IgD-negative memory B cell (primary cell): Measurements from ENCODE around the gene SLC25A3. TPM values are rescaled to one million over a fixed set of nuclear protein-coding genes. Genes with fewer than 3 reads are reported as not detected.
"Not testable (repeated sequence)": the region's sequence is repeated elsewhere in the genome, so short reads cannot be mapped to it uniquely, and the experiment has no call there.

Experiments used
- H3K27ac Mint-ChIP-seq, 3 donors: one replicate each; pipeline ENCODE4 v1.8.0; 2020 to 2022; ENCODE audit warnings: mild to moderate bottlenecking in 3 of 3, mixed read lengths in 3 of 3, moderate library complexity in 1 of 3
- H3K27me3 Mint-ChIP-seq: one replicate; pipeline ENCODE4 v1.8.0; 2021; ENCODE audit warnings: mixed read lengths
- H3K36me3 Mint-ChIP-seq: one replicate; pipeline ENCODE4 v1.8.0; 2020; ENCODE audit warnings: mild to moderate bottlenecking, mixed read lengths
- H3K4me1 Mint-ChIP-seq, 3 donors: one replicate each; pipeline ENCODE4 v1.8.0; 2020 to 2022; ENCODE audit warnings: mixed read lengths in 3 of 3, mild to moderate bottlenecking in 1 of 3
- H3K4me3 Mint-ChIP-seq, 4 donors: one replicate each; pipeline ENCODE4 v1.8.0; 2020 to 2022; ENCODE audit warnings: mild to moderate bottlenecking in 4 of 4, mixed read lengths in 4 of 4, moderate library complexity in 3 of 4
- H3K9me3 Mint-ChIP-seq, 3 donors: one replicate each; pipeline ENCODE4 v1.8.0; 2020 to 2021; ENCODE audit warnings: mixed read lengths in 3 of 3, mild to moderate bottlenecking in 1 of 3
- polyA plus RNA-seq: library from polyadenylated mRNA; unstranded; fragments of 300-500 nt; fragmentation: Illumina TruSeq; gene quantifications from one replicate; pipeline ENCODE4 v1.2.3, GENCODE V29; 2021

The SLC25A3 gene
- polyA plus RNA-seq: 232 TPM

- no peaks in the 10 kb centered on the region for H3K9me3 Mint-ChIP-seq
- no peaks in the 10 kb centered on the region for H3K27me3 Mint-ChIP-seq
Observed at GRCh38 chr12:98593351-98594049, at the start of gene SLC25A3. TSS of gene SLC25A3 (plus strand) at chr12:98593686. CDS start at chr12:98593979, 293 bp downstream.

DNA sequence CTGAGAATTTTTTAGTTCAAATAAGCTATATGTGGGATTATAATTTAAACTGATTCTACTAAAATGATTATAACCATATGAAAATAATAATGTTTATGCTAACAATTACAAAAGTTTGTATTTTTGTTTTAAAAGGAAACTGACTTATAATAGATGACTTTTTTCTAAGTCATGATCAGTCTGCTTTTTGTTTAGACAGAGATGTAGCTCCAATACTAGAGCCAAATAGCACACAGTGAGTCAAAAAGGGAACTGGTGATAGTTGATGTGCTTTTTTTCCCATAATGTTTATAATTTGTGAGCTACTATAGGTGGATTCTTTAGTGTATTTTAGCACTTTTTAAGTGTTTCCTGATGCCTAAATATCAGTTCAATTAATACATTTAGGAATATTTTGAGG, 49.8 kb upstream of the SLC25A3 start:
- Mint-ChIP-seq H3K27me3 (no peaks in the 10 kb centered on the region), H3K4me3 (no peak overlapping the region), H3K9me3 (no peaks in the 10 kb centered on the region), H3K4me1 (no peaks in the 10 kb centered on the region), H3K27ac (no peak overlapping the region), H3K36me3 (peaks cover 7% of the 10 kb centered on the region)

More at GRCh38 chr12:98593351-98594049, at the start of gene SLC25A3:
- H3K4me3 Mint-ChIP-seq: peak within 1 kb of the TSS; percentile 90 to 99 (median 99)
- H3K4me1 Mint-ChIP-seq: peaks cover 22 to 28% (median 24%) of the 10 kb centered on the region in 3 donors
- H3K36me3 Mint-ChIP-seq: no peaks in the 10 kb centered on the region
- peak within 1 kb of the TSS; percentile 83 to 100 (median 100) for H3K27ac Mint-ChIP-seq

GRCh38 chr12:98544751-98545150, 48.7 kb upstream of the SLC25A3 start:
- no peak overlapping the region for H3K27ac Mint-ChIP-seq
- no peaks in the 10 kb centered on the region for H3K27me3 Mint-ChIP-seq
- no peaks in the 10 kb centered on the region for H3K9me3 Mint-ChIP-seq
- no peaks in the 10 kb centered on the region for H3K4me1 Mint-ChIP-seq
- no peak overlapping the region for H3K4me3 Mint-ChIP-seq
- H3K36me3 Mint-ChIP-seq: peaks cover 7% of the 10 kb centered on the region

DNA sequence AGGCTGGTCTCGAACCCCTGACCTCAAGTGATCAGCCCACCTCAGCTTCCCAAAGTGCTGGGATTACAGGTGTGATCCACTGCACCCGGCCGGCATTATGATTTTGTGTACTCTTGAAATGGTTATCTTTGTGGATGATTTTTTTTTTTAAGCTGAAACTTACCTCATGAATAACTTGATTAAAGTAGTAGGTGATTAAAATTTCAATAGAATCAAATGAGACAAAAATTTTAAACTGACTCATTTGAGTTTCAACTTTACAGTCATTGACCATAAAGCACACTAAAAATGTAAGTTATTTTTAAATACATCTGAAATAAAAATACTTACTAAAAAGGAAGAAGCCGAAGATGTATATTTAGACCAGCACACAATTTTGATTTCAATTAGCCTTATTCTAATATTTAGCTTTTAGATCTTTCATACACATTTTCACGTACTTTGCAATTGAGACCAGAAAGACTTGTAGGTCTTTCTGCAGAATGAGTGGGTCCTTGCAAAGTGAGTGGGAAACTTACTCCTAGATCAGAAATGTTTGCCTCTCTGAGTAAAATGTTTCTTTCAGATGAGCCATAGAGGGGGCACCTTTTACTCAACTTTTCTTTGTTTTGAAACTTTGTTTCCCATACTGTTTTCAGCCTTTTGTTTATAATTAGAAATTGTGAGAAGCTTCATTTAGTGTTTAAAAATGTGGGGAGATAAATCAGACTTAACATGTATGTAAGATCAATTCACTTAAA, 43.9 kb upstream of the SLC25A3 start:
- H3K4me3 Mint-ChIP-seq: no peak overlapping the region
- peak overlapping the region in 1 of 3 donors; percentile 59 for H3K27ac Mint-ChIP-seq
- no peaks in the 10 kb centered on the region for H3K9me3 Mint-ChIP-seq
- no peaks in the 10 kb centered on the region for H3K4me1 Mint-ChIP-seq
- H3K27me3 Mint-ChIP-seq: no peaks in the 10 kb centered on the region
- peaks cover 6% of the 10 kb centered on the region for H3K36me3 Mint-ChIP-seq

- Mint-ChIP-seq H3K4me1 (no peaks in the 10 kb centered on the region), H3K27me3 (no peaks in the 10 kb centered on the region), H3K36me3 (peaks cover 3% of the 10 kb centered on the region), H3K9me3 (peaks cover 0 to 2% (median 0%) of the 10 kb centered on the region in 3 donors), H3K4me3 (no peak overlapping the region), H3K27ac (no peak overlapping the region)
Observed at GRCh38 chr12:98551787-98552186, 41.7 kb upstream of the SLC25A3 start.

- not testable (repeated sequence) for H3K27me3 Mint-ChIP-seq, H3K9me3 Mint-ChIP-seq, H3K4me1 Mint-ChIP-seq, H3K4me3 Mint-ChIP-seq, H3K27ac Mint-ChIP-seq, H3K36me3 Mint-ChIP-seq
Observed at GRCh38 chr12:98558097-98558496, 35.4 kb upstream of the SLC25A3 start.

DNA sequence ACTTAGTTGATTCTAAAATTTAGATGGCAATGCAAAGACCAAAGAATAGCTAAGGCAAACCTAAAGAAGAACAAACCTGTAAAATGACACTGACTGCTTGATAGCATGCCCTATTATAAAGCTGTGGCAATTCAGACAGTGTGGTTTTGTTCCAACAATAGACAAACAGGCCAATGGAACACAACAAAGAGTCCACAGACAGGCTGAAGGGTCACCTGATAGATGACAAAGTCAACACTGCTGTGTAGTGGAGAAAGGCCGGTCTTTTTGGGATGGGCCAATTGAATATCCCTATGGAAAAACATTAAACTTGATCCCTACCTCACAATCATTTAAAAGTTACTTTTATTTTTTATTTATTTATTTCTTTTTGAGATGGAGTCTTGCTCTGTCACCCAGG, 33.8 kb upstream of the SLC25A3 start:
- Mint-ChIP-seq H3K27ac (no peak overlapping the region), H3K9me3 (peaks cover 0 to 2% (median 0%) of the 10 kb centered on the region in 3 donors), H3K36me3 (peaks cover 1% of the 10 kb centered on the region), H3K4me3 (no peak overlapping the region), H3K4me1 (no peaks in the 10 kb centered on the region), H3K27me3 (no peaks in the 10 kb centered on the region)

DNA sequence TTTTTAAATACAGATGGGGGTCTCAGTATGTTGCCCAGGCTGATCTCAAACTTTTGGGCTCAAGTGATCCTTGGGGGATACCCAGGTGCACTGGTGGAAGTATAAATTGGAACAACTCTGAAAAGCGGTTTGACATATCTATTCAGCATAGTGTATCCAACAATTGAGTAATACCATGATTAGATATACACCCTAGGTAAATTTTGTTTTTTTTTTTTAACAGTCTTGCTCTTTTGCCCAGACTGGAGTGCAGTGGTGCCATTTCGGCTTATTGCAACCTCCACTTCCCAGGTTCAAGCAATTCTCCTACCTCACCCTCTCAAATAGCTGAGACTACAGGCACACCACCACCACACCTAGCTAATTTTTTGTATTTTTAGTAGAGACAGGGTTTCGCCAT, 31.6 kb upstream of the SLC25A3 start:
- H3K9me3 Mint-ChIP-seq: no peaks in the 10 kb centered on the region
- no peak overlapping the region for H3K4me3 Mint-ChIP-seq
- peaks cover 0 to 3% (median 3%) of the 10 kb centered on the region in 3 donors for H3K4me1 Mint-ChIP-seq
- H3K27me3 Mint-ChIP-seq: no peaks in the 10 kb centered on the region
- H3K36me3 Mint-ChIP-seq: no peaks in the 10 kb centered on the region
- no peak overlapping the region for H3K27ac Mint-ChIP-seq

DNA sequence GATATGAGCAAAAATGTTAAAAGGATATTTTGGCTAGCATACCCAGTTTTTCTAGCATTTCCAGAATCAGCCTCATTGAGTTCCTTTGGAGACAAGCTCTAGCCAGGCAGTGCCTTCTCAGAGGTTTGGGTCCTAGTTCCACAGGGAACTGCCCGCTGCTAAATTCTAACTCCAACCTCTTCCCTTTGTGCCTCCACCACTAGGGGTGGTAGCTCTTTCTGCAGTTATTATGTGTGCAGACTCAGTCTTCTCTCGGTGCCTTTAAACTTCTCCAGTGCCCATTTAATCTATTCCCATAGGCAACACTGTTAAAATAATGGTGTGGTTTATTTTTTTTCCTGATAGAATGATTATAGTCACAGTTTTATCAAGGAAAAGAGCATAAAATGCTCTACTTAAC, 21.5 kb upstream of the SLC25A3 start:
- H3K4me3 Mint-ChIP-seq: no peak overlapping the region
- H3K4me1 Mint-ChIP-seq: peaks cover 0 to under 1% (median 0%) of the 10 kb centered on the region in 3 donors
- H3K36me3 Mint-ChIP-seq: peaks cover 3% of the 10 kb centered on the region
- no peaks in the 10 kb centered on the region for H3K27me3 Mint-ChIP-seq
- H3K9me3 Mint-ChIP-seq: no peaks in the 10 kb centered on the region
- H3K27ac Mint-ChIP-seq: no peak overlapping the region

DNA sequence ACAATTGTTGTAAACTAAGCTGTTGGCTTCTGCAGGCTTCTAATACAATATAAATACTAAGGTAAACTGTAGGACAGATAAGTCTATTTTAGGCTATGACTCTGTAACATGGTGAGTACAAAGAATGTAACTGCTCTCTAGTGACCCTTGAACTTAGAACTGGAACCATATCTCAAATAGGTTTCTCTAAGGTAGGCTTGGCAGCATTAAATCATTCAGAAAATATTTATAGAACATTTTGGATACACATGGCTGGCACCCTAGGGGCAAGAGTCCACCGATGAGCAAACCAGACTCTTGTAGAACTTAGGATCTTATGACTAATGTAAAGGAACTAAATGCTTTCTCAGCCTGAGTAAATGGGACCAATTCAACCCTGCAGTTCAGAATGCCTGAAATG, 19.4 kb upstream of the SLC25A3 start:
- H3K27me3 Mint-ChIP-seq: peaks cover 1% of the 10 kb centered on the region
- H3K4me1 Mint-ChIP-seq: no peaks in the 10 kb centered on the region
- H3K9me3 Mint-ChIP-seq: no peaks in the 10 kb centered on the region
- no peak overlapping the region for H3K4me3 Mint-ChIP-seq
- peaks cover 4% of the 10 kb centered on the region for H3K36me3 Mint-ChIP-seq
- H3K27ac Mint-ChIP-seq: no peak overlapping the region

DNA sequence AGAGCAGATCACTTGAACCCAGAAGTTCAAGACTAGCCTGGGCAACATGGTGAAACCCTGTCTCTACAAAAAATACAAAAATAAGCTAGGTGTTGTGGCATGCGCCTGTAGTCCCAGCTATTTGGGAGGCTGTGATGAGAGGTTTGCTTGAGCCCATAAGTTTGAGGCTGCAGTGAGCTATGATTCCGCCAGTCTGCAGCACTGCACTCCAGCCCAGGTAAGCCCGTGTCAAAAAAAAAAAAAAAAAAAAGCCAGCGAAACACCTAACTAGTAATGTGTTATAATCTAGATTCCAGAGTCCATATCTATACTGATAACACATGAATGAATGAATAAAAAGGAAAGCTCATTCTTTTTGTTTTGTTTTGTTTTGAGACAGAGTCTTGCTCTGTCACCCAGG, 18.5 kb upstream of the SLC25A3 start:
- Mint-ChIP-seq H3K27me3 (peaks cover 1% of the 10 kb centered on the region), H3K36me3 (peaks cover 4% of the 10 kb centered on the region), H3K9me3 (no peaks in the 10 kb centered on the region), H3K4me1 (peaks cover 0 to 3% (median 0%) of the 10 kb centered on the region in 3 donors), H3K27ac (peak overlapping the region in 1 of 3 donors; percentile 47), H3K4me3 (no peak overlapping the region)

DNA sequence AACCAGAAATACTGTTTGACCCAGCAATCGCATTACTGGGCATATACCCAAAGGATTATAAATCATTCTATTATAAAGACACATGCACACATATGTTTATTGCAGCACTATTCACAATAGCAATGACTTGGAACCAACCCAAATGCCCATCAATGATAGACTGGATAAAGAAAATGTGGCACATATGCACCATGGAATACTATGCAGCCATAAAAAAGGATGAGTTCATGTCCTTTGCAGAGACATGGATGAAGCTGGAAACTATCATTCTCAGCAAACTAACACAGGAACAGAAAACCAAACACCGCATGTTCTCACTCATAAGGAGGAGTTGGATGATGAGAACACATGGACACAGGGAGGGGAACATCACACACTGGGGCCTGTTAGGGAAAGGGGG, 16.7 kb upstream of the SLC25A3 start:
- not testable (repeated sequence) for H3K27ac Mint-ChIP-seq, H3K9me3 Mint-ChIP-seq, H3K4me3 Mint-ChIP-seq, H3K27me3 Mint-ChIP-seq, H3K36me3 Mint-ChIP-seq, H3K4me1 Mint-ChIP-seq

- Mint-ChIP-seq H3K27ac (no peak overlapping the region), H3K4me1 (peaks cover 0 to 3% (median 0%) of the 10 kb centered on the region in 3 donors), H3K9me3 (no peaks in the 10 kb centered on the region), H3K4me3 (no peak overlapping the region), H3K36me3 (peaks cover 4% of the 10 kb centered on the region), H3K27me3 (peaks cover 1% of the 10 kb centered on the region)
Observed at GRCh38 chr12:98578392-98578791, 15.1 kb upstream of the SLC25A3 start.

DNA sequence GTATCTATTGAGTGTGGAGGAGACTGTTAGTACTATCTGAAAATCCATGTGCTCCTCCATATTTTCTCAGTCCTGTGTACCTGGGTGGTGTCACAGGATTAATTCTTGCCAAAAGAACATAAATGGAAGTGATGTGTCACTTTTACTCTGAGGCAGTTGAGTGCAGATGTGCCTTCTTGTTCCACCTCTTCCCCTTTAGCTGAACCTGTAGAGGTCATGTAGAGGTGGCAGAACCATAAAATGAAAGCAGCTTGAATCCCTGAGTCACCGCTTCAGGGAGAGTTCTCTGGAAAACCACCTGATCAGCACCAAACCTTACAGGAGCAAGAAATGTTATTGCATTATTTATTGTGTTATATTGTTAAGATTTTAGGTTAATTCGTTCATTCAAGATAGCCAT, 14.7 kb upstream of the SLC25A3 start:
- Mint-ChIP-seq H3K27me3 (peaks cover 1% of the 10 kb centered on the region), H3K4me1 (peaks cover 0 to 3% (median 0%) of the 10 kb centered on the region in 3 donors), H3K9me3 (no peaks in the 10 kb centered on the region), H3K36me3 (peaks cover 3% of the 10 kb centered on the region), H3K4me3 (no peak overlapping the region), H3K27ac (no peak overlapping the region)

- H3K27me3 Mint-ChIP-seq: peaks cover 1% of the 10 kb centered on the region
- peaks cover 0 to 3% (median 0%) of the 10 kb centered on the region in 3 donors for H3K4me1 Mint-ChIP-seq
- H3K36me3 Mint-ChIP-seq: peaks cover 3% of the 10 kb centered on the region
- no peaks in the 10 kb centered on the region for H3K9me3 Mint-ChIP-seq
- H3K4me3 Mint-ChIP-seq: no peak overlapping the region
- no peak overlapping the region for H3K27ac Mint-ChIP-seq
Observed at GRCh38 chr12:98579347-98579746, 14.1 kb upstream of the SLC25A3 start.

- Mint-ChIP-seq H3K36me3 (peaks cover 3% of the 10 kb centered on the region), H3K27me3 (peaks cover 1% of the 10 kb centered on the region), H3K4me1 (peaks cover 0 to 3% (median 0%) of the 10 kb centered on the region in 3 donors), H3K9me3 (no peaks in the 10 kb centered on the region), H3K4me3 (no peak overlapping the region), H3K27ac (peak overlapping the region in 1 of 3 donors; percentile 33)
Observed at GRCh38 chr12:98579835-98580234, 13.7 kb upstream of the SLC25A3 start.
